ENCODE results near the gene SPRING1.

The SPRING1 gene

GRCh38 chr12:116739381-116739887 lies 1.6 kb upstream of the SPRING1 start:
- no peak for DNase-seq (ENCODE audit: low read depth in 3 of 3)

GRCh38 chr12:116736962-116737773 lies 701 bp downstream of the SPRING1 start:
- DNase-seq (ENCODE audit: low read depth in 3 of 3) = no peak

DNA sequence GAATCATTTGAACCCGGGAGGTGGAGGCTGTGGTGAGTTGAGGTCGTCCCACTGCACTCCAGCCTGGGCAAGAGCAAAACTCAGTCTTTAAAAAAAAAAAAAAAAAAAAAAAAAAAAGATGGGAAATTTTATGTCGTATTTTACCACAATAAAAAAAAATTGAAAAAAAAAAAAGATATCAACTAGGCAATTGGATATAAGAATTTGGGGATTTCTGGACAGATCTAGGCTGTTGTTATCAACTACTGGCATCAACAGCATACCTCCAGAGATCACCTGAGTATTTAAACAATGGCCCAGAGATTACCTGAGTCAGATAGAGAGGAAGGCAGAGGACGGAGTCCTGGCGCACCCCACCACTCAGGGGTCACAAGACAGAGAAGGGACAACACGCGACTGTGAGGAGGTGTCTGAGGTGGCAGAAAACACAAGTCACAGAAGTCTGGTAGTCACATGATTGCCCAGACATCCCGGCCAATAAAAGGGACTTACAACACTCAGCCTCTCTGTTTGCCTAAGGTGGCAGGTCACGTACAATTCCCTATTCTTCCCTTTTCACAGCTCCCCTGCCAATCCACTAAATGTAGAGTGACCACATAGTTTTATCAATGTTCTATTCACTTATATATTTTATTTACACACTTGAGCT lies 1.8 kb downstream of the SPRING1 start:
- DNase-seq (ENCODE audit: low read depth in 3 of 3) = no peak

DNA sequence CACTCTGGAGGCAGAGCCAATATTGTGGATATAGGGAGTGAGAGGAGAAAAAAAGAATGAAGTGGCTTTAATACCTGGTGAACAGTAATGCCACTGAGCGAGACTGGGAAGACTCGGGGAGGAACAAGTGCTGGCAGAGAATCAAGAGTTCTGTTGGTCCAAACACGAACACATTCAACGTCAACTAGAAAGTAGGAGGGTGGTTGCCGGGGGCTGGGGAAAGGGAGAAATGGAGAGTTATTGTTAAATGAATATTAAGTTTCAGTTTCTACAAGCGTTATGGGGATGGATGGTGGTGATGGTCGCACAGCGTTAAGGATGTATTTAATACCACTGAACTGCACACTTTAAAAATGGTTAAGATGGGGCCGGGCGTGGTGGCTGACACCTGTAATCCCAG lies 2.8 kb downstream of the SPRING1 start:
- DNase-seq (ENCODE audit: low read depth in 3 of 3) = no peak

DNA sequence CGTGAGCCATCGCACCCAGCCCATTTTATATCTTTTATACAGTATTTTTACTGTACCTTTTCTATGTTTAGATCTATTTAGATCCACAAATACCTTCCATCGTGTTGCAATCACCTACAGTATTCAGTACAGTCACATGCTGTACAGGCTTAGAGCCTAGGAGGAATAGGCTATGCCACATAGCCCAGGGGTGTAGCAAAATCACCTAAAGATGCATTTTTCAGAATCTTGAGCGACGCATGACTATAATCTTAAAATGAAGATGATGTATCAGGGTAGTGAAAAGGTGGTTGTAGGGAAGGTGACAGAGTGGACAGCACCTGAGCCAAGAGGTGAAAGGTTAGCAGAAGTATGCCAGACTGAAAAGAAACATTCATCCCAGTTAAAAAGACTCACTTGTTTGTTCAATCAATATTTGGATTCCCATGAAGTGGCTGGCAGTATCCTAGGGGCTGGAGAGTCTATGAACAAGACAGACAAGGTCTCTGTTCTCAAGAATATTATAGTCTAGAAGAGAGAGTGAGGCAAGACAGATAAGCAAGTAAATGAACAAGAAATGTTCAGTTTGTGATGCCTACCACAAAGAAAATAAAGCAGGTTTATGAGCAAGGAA lies 3.6 kb downstream of the SPRING1 start:
- DNase-seq (ENCODE audit: low read depth in 3 of 3) = no peak

- DNase-seq (ENCODE audit: low read depth in 3 of 3) = no peak
Measured at GRCh38 chr12:116731801-116732200, 6.1 kb downstream of the SPRING1 start.

- DNase-seq (ENCODE audit: low read depth in 3 of 3) = no peak
Measured at GRCh38 chr12:116727891-116728290, 10.0 kb downstream of the SPRING1 start.

- no peak for DNase-seq (ENCODE audit: low read depth in 3 of 3)
Measured at GRCh38 chr12:116727261-116727660, 10.6 kb downstream of the SPRING1 start.

- DNase-seq (ENCODE audit: low read depth in 3 of 3) = no peak
Measured at GRCh38 chr12:116726694-116727093, 11.2 kb downstream of the SPRING1 start.

- no peak for DNase-seq (ENCODE audit: low read depth in 3 of 3)
Measured at GRCh38 chr12:116722245-116722644, 15.6 kb downstream of the SPRING1 start.

GRCh38 chr12:116719731-116720528 lies 17.9 kb downstream of the SPRING1 start:
- no peak for DNase-seq (ENCODE audit: low read depth in 3 of 3)

DNA sequence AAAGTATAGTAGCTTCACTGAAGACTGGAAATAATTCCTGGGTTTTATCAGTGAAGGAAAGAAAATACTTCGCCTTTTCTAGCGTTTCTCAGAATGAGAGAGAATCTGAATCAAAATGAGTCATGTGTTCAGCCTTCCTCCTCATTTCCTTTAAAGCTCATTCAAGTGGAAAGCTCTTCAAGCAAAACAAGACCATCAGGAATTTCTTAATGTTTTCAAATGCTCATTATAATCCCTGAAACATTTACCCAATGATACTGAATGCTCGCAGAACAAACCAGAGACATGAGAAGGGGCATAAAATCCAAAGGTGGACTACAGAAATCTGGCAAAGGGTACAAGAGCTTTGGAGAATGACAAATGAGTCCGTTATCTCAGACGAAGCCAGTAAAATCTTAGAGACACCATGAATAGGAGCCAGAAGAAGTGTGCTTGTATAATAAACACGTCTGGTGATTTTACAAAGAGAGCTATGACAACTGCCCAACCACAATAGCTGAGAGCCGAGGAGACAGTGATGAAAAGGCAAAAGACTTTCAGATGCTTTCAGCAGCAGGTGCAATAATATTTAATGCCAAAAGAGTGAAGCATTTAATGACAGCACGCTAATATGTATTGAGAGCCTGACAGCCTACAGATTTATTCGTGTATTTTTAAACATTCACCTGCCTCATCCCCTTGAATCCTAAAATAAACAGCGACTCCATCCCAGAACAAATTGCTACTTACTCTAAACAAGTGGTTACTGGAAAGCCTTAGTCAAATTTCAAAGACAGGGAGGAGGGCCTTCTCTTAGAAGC lies 19.0 kb downstream of the SPRING1 start:
- no peak for DNase-seq (ENCODE audit: low read depth in 3 of 3)

GRCh38 chr12:116717466-116718437 lies 20.1 kb downstream of the SPRING1 start:
- DNase-seq (ENCODE audit: low read depth in 3 of 3) = no peak

DNA sequence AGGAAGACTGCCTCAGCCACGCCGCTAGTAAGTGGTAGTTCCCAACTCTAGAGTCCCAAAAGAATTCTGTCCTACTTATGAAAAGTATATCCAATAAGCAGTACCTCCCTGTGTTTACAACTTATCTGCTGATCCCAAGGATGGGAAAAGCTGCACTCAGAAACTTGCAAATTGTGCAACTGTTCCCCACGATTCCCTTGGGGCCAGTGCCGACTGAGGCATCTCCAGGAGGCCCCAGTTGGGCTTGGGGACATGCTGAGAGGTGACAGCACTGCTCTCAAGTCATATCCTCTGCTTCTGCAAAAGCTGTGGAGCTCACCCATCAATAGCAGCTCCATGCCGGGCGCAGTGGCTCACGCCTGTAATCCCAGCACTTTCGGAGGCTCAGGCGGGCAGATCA lies 23.7 kb downstream of the SPRING1 start:
- no peak for DNase-seq (ENCODE audit: low read depth in 3 of 3)

- no peak for DNase-seq (ENCODE audit: low read depth in 3 of 3)
Measured at GRCh38 chr12:116713527-116713926, 24.3 kb downstream of the SPRING1 start.

DNA sequence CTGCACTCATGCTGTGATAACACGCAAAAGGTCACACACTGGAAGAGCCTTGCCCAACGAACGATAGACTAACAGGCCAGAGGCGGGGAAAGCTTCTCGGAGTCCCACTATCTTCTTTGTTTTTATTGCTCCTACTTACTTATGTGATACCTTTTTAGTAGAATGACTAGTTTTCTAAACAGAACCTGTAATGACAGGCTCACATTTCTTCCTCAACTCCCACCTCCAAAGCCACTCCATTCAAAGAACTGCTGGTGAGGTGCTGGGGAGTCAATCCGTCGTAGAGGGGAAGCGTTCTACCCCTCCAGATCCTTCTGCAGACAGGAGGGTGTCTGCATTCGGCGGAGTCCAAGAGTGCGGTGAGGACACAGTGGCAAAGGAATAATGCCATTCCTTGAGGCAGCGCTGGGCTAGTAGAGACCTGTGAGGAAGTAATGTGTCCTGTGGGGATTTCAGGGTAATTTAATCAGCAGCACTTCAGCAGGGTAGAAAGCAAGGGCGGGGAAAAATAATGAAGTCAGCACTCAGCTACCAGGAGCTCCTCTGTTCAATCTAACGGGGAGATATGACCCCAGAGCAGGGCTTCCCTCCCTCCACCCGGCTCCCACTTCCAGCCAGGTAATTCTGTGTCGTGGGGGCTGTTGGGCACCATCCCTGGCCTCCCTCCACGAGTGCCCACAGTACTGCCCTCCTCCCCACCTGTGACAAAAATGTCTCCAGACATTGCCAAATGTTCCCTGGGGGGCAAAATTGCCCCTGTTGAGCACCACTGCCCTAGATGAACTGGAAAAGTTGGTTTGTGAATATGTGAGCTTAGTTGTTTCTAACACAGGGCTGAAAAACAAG lies 25.2 kb downstream of the SPRING1 start:
- no peak for DNase-seq (ENCODE audit: low read depth in 3 of 3)

GRCh38 chr12:116710370-116711150 lies 27.3 kb downstream of the SPRING1 start:
- DNase-seq (ENCODE audit: low read depth in 3 of 3) = no peak

DNA sequence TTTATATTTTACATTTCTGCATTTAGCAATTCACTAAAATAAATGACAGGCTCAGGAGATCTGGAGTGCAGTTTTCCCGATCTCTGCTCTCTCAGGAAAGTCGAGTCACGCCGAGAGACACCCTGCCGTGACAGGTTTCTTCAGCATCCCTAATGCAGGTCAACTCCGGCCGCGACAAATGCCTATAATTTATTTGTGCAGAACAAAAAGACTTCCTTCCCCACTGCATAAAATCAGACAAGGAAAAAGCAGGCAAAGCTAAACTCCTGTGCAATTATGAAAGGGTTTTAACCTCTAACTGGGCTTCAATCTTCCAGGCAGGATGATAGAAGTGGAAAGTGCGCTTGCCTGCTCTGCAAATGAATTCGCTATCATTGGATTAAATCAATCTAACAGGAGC lies 28.1 kb downstream of the SPRING1 start:
- no peak for DNase-seq (ENCODE audit: low read depth in 3 of 3)
